Measurements from ENCODE around the gene CARD19.

Gene CARD19

DNA sequence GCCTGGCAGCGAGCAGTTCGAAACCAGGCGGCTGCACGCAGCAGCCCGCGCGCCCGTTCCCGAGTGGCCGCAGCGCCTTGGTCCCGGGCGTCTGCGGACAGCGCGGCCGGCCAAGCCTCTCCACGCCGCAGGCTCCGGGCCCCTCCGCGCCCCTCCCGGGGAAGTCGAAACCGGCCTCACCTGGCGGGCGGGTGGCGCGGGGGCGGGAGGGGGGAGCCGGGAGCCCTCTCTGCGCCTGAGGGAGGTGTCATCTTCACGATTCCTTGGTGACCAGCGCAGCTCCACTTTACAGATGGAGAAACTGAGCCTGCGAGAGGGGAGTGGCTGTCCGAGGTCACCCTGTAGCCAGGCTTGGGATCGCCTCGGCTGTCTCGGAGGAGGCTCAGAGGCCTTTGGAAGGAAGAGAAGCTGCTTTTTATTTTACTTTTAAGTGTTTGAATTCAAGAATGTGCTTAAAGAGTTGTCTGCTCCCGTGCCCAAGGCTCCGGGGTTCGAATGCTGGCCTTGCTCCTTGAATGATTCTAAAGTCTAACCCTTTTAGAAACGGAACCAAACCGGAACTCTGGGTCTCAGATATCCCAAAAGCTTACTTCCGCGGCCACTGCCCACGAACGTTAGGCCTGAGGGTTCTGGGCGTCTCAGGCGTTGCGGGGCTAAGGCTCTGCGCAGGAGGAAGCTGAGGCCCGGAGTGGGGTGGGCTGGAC is 36.9 kb upstream of the CARD19 start:
- no peak for TF ChIP-seq ZNF274 (IDR thresholded peaks at IDR 0.05; ENCODE audit: low read depth, low read length)
- peak overlapping the region; percentile 64; the same call in 1 of the 2 replicates for H3K4me3 ChIP-seq (ENCODE audit: low read length)

GRCh38 chr9:93059715-93060578 is 36.1 kb upstream of the CARD19 start:
- TF ChIP-seq ZNF274 (IDR thresholded peaks at IDR 0.05; ENCODE audit: low read depth, low read length): no peak
- H3K4me3 ChIP-seq (ENCODE audit: low read length): peak overlapping the region; percentile 64; the same call in 1 of the 2 replicates

- TF ChIP-seq ZNF274 (IDR thresholded peaks at IDR 0.05; ENCODE audit: low read depth, low read length): no peak
- peak overlapping the region; percentile 64; the same call in 1 of the 2 replicates for H3K4me3 ChIP-seq (ENCODE audit: low read length)
Measured at GRCh38 chr9:93060746-93061259, 35.2 kb upstream of the CARD19 start.

DNA sequence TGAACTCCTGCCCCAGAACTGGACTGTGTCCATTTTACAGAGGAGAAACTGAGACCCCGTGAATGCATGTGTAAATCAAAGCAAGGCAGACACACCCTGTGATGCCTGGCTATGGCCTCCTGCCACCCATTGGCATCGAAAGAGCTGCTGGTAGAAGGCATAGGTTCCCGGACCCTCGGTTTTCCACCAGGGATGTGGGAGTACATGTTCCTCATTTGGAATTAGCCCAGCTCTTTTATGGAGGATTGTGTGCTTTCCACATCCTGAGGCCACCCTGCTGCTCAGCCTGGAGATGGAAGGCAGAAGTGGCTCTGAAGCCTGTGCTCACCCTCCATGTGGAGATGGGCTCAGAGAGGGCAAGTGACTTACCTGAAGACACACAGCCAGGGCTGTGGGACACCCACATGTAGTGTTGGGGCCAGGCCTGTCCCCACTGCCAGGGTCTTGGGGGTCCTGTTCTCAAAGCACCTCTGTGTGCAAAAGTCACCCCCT is 34.7 kb upstream of the CARD19 start:
- H3K4me3 ChIP-seq (ENCODE audit: low read length): peak overlapping the region; percentile 1; the same call in 1 of the 2 replicates
- TF ChIP-seq ZNF274 (IDR thresholded peaks at IDR 0.05; ENCODE audit: low read depth, low read length): no peak

- no peak for TF ChIP-seq ZNF274 (IDR thresholded peaks at IDR 0.05; ENCODE audit: low read depth, low read length)
- H3K4me3 ChIP-seq (ENCODE audit: low read length): no peak overlapping the region; the same call in 1 of the 2 replicates
Measured at GRCh38 chr9:93061791-93062763, 33.9 kb upstream of the CARD19 start.

DNA sequence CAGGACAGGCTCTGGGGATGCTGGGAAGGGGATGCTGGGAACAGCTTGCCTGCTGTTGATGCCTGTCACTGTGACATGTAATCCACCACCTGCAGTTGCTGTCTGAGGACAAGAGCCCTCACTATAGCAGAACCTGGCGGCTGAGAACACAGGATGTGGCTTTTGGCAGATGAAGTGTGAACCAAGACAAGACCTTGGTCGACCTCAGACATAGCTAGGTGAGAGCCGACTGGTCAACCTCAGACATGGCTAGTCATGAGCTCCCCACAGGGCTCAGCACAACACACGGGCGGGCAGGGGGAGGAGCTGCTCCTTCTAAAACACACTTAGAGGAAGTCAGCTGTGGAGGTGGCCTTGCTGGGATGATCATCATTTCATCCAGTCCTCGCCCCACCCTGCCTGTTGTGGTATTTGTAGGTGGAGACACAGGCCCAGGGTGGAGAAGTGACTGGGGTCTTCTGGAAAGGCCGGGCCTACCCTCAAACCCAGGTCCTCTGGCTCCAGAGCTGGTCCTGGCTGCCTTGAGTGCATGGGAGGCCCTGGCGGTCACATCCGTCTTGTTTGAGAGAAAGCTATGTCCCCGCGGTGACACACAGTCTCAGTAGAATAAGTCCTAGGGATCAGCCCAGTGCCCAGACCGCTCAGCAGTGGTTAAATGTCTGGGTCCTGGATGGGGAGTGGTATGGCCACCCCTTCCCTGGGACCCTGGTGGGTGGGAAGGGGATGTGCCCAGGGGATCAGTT is 31.5 kb upstream of the CARD19 start:
- H3K4me3 ChIP-seq (ENCODE audit: low read length): peak overlapping the region; percentile 8; the same call in 1 of the 2 replicates
- TF ChIP-seq ZNF274 (IDR thresholded peaks at IDR 0.05; ENCODE audit: low read depth, low read length): no peak

DNA sequence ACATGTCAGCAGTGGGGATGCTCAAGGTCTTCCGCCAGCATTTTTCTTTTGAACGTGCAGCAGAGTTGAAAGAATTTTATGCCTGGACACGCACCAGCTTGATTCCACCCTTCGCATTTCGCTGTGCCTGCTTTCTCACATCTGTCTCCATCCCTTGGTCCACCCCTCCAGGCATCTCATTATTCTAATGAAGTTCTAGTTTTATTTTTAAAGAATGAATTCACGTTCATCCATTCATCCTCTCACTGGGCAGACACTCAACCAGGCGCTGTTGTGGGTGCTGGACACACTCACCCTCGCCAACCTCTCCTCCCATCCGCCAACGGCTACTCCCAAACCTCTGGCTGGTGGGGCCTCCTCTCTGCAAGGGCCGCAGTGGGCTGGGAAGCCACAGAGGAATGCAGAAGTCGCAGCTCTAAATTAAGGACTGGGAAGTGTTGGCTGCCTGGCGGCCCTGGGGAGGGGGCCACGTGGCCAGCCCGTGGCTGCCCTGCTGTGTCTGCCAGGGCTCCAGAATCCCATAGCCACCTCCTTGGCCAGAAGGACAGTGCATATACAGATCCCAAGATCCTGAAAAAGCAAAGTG is 30.8 kb upstream of the CARD19 start:
- H3K4me3 ChIP-seq (ENCODE audit: low read length): no peak overlapping the region
- TF ChIP-seq ZNF274 (IDR thresholded peaks at IDR 0.05; ENCODE audit: low read depth, low read length): no peak

DNA sequence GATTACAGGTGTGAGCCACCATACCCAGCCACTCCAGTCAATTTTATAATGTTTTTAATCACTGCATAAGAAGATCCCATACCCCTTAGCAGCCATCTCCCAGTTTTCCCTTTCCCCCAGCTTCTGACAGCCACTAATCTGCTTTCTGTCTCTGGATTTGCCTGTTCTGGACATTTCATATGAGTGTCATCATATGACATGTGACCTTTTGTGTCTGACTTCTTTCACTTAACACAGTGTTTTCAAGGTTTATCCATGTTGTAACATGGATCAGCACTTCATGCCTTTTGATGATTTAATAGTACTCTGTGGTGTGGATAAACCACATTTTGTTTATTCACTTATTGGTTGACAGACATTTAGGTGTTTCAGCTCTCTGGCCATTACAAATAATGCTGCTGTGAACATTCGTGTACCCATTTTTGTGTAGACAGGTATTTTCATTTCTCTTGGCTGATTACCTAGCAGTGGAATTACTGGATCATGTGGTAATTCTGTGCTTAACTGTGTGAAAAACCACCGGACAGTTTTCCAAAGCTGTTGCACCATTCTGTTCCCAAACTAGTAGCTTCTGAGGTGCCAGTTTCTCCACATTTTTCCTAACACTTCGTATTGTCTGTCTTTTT is 28.9 kb upstream of the CARD19 start:
- H3K4me3 ChIP-seq (ENCODE audit: low read length): no peak overlapping the region
- no peak for TF ChIP-seq ZNF274 (IDR thresholded peaks at IDR 0.05; ENCODE audit: low read depth, low read length)

DNA sequence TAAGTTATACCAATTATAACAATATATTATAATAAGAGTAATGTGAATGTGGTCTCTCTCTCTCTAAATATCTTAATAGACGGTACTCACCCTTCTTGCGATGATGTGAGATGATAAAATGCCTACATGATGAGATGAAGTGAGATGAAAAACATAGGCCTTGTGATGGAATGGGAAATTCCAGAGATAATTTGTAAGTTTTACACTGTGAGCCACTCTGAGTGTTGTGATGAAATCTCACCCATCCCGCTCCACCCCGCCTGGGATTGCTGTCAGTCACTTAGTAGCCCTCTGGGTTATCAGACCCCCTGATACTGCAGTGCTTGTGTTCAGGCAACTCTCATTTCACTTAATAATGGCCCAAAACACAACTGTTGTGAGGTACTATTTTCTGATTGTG is 27.1 kb upstream of the CARD19 start:
- no peak for TF ChIP-seq ZNF274 (IDR thresholded peaks at IDR 0.05; ENCODE audit: low read depth, low read length)
- H3K4me3 ChIP-seq (ENCODE audit: low read length): no peak overlapping the region

GRCh38 chr9:93071464-93071863 is 24.6 kb upstream of the CARD19 start:
- H3K4me3 ChIP-seq (ENCODE audit: low read length): no peak overlapping the region
- no peak for TF ChIP-seq ZNF274 (IDR thresholded peaks at IDR 0.05; ENCODE audit: low read depth, low read length)

- H3K4me3 ChIP-seq (ENCODE audit: low read length): no peak overlapping the region
- no peak for TF ChIP-seq ZNF274 (IDR thresholded peaks at IDR 0.05; ENCODE audit: low read depth, low read length)
Measured at GRCh38 chr9:93072383-93072795, 23.6 kb upstream of the CARD19 start.

Data from GM08714 (cell line).